ENCODE measurements around the gene C1orf198.

GRCh38 chr1:230854423-230854822, 13.9 kb downstream of the C1orf198 start:
- TF ChIP-seq CTCF (IDR thresholded peaks at IDR 0.05; ENCODE audit: low read length) (no peak), EZH2 (IDR thresholded peaks at IDR 0.05; ENCODE audit: borderline replicate concordance, low read length) (no peak)

Data from OCI-LY1 (cell line).